Measurements from ENCODE around the gene FYB1.

FYB1 gene

GRCh38 chr5:39253196-39253595 is 33.8 kb upstream of the FYB1 start:
- TF ChIP-seq ZFP30 (CRISPR knock-in tag; IDR thresholded peaks at IDR 0.05) (no peak), ZNF565 (CRISPR knock-in tag; conservative IDR thresholded peaks at IDR 0.05; ENCODE audit: low read depth) (no peak), ZNF70 (CRISPR knock-in tag; IDR thresholded peaks at IDR 0.05) (no peak), PATZ1 (CRISPR knock-in tag; IDR thresholded peaks at IDR 0.05; ENCODE audit: borderline replicate concordance) (no peak), RARB (CRISPR knock-in tag; IDR thresholded peaks at IDR 0.05) (no peak), BACH2 (CRISPR knock-in tag; IDR thresholded peaks at IDR 0.05; ENCODE audit: borderline replicate concordance) (no peak), ZFP3 (CRISPR knock-in tag; IDR thresholded peaks at IDR 0.05) (no peak), POU6F1 (CRISPR knock-in tag; IDR thresholded peaks at IDR 0.05; ENCODE audit: borderline replicate concordance, low read depth) (no peak), CSDC2 (CRISPR knock-in tag; IDR thresholded peaks at IDR 0.05) (no peak)
- ATAC-seq = no peak

- ATAC-seq = no peak
- no peak for TF ChIP-seq ZNF565 (CRISPR knock-in tag; conservative IDR thresholded peaks at IDR 0.05; ENCODE audit: low read depth)
- TF ChIP-seq OSR1 (CRISPR knock-in tag; IDR thresholded peaks at IDR 0.05) = no peak
- no peak for TF ChIP-seq ZFP30 (CRISPR knock-in tag; IDR thresholded peaks at IDR 0.05)
- no peak for TF ChIP-seq POU6F1 (CRISPR knock-in tag; IDR thresholded peaks at IDR 0.05; ENCODE audit: borderline replicate concordance, low read depth)
- no peak for TF ChIP-seq GLIS3 (CRISPR knock-in tag; IDR thresholded peaks at IDR 0.05)
- TF ChIP-seq TOX (CRISPR knock-in tag; IDR thresholded peaks at IDR 0.05; ENCODE audit: borderline replicate concordance) = no peak
- no peak for TF ChIP-seq ZFP3 (CRISPR knock-in tag; IDR thresholded peaks at IDR 0.05)
- no peak for TF ChIP-seq ZNF70 (CRISPR knock-in tag; IDR thresholded peaks at IDR 0.05)
These were observed 30.4 kb upstream of the FYB1 start for GRCh38 chr5:39249564-39250274.

- ATAC-seq = no peak
These were observed 29.7 kb upstream of the FYB1 start for GRCh38 chr5:39249069-39249468.

More at GRCh38 chr5:39249069-39249468, 29.7 kb upstream of the FYB1 start:
- no peak for TF ChIP-seq OSR1 (CRISPR knock-in tag; IDR thresholded peaks at IDR 0.05)
- TF ChIP-seq TSHZ2 (CRISPR knock-in tag; IDR thresholded peaks at IDR 0.05) = no peak
- TF ChIP-seq POU6F1 (CRISPR knock-in tag; IDR thresholded peaks at IDR 0.05; ENCODE audit: borderline replicate concordance, low read depth) = no peak
- TF ChIP-seq ZNF565 (CRISPR knock-in tag; conservative IDR thresholded peaks at IDR 0.05; ENCODE audit: low read depth) = no peak
- no peak for TF ChIP-seq ZFP3 (CRISPR knock-in tag; IDR thresholded peaks at IDR 0.05)
- no peak for TF ChIP-seq CSDC2 (CRISPR knock-in tag; IDR thresholded peaks at IDR 0.05)
- no peak for TF ChIP-seq ZNF8 (CRISPR knock-in tag; IDR thresholded peaks at IDR 0.05)
- no peak for TF ChIP-seq CSRNP3 (CRISPR knock-in tag; IDR thresholded peaks at IDR 0.05)
- no peak for TF ChIP-seq BACH2 (CRISPR knock-in tag; IDR thresholded peaks at IDR 0.05; ENCODE audit: borderline replicate concordance)
